HG03469 (cell line): ENCODE data around the gene SSTR4.

Source experiments
- ATAC-seq: cut with Tn5 transposase; IDR thresholded peaks from one replicate; pipeline ENCODE4 v1.9.1; 2021; ENCODE audit warnings: mild to moderate bottlenecking, moderate library complexity, moderate number of reproducible peaks; ENCODE audit not compliant: unreplicated experiment

Gene SSTR4

GRCh38 chr20:23039885-23040508 is 4.9 kb downstream of the SSTR4 start:
- ATAC-seq, result no peak

- no peak for ATAC-seq
These were observed 7.2 kb downstream of the SSTR4 start for GRCh38 chr20:23042270-23042669.

- no peak for ATAC-seq
These were observed 8.3 kb downstream of the SSTR4 start for GRCh38 chr20:23043376-23043775.

- no peak for ATAC-seq
These were observed 11.3 kb downstream of the SSTR4 start for GRCh38 chr20:23046431-23046830.

- no peak for ATAC-seq
These were observed 12.1 kb downstream of the SSTR4 start for GRCh38 chr20:23047001-23047737.

GRCh38 chr20:23047738-23048214 is 12.7 kb downstream of the SSTR4 start:
- no peak for ATAC-seq

GRCh38 chr20:23048283-23049200 is 13.4 kb downstream of the SSTR4 start:
- no peak for ATAC-seq

GRCh38 chr20:23049201-23050075 is 14.3 kb downstream of the SSTR4 start, which contains the start of gene THBD:
THBD (minus strand) TSS chr20:23049672; CDS start chr20:23049504, 168 bp downstream.
- ATAC-seq, result no peak

GRCh38 chr20:23050076-23050838 is 15.1 kb downstream of the SSTR4 start:
- ATAC-seq, result no peak

- ATAC-seq, result no peak
These were observed 15.9 kb downstream of the SSTR4 start for GRCh38 chr20:23050847-23051627.

- ATAC-seq, result no peak
These were observed 17.8 kb downstream of the SSTR4 start for GRCh38 chr20:23052904-23053303.

GRCh38 chr20:23058240-23058639 is 23.1 kb downstream of the SSTR4 start:
- ATAC-seq, result no peak

GRCh38 chr20:23059001-23059400 is 23.9 kb downstream of the SSTR4 start:
- no peak for ATAC-seq

- no peak for ATAC-seq
These were observed 24.7 kb downstream of the SSTR4 start for GRCh38 chr20:23059846-23060245.

- no peak for ATAC-seq
These were observed 25.5 kb downstream of the SSTR4 start for GRCh38 chr20:23060629-23061028.

GRCh38 chr20:23061262-23061661 is 26.1 kb downstream of the SSTR4 start:
- ATAC-seq, result no peak

- no peak for ATAC-seq
These were observed 26.8 kb downstream of the SSTR4 start for GRCh38 chr20:23061734-23062561.

- ATAC-seq, result no peak
These were observed 27.5 kb downstream of the SSTR4 start for GRCh38 chr20:23062632-23063031.
